ENCODE results near the gene ELMOD3.

DNA sequence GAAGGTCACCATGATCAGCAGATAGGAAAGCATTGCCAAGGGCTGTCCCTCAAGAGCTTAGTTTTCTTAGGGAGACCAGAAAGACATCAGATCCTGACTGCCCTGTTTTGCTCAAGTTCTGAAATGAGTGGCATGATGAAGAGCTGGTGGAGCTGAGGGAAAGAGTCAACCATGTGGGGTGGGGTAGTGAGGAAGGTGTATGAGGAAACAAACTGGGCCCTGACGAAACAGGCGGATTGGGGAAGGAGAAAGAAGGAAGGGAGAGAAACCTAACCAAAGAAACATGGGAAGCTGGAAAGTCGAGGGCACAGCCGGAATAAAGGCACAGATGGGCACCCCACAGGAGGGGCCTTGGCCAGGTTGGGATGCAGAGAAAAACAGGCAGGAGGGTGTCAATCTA lies 34.8 kb upstream of the ELMOD3 start:
- TF ChIP-seq, protein P1, sequence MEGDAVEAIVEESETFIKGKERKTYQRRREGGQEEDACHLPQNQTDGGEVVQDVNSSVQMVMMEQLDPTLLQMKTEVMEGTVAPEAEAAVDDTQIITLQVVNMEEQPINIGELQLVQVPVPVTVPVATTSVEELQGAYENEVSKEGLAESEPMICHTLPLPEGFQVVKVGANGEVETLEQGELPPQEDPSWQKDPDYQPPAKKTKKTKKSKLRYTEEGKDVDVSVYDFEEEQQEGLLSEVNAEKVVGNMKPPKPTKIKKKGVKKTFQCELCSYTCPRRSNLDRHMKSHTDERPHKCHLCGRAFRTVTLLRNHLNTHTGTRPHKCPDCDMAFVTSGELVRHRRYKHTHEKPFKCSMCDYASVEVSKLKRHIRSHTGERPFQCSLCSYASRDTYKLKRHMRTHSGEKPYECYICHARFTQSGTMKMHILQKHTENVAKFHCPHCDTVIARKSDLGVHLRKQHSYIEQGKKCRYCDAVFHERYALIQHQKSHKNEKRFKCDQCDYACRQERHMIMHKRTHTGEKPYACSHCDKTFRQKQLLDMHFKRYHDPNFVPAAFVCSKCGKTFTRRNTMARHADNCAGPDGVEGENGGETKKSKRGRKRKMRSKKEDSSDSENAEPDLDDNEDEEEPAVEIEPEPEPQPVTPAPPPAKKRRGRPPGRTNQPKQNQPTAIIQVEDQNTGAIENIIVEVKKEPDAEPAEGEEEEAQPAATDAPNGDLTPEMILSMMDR (IDR thresholded peaks at IDR 0.05) = no peak
- TF ChIP-seq POLR2AphosphoS5 (IDR thresholded peaks at IDR 0.05) (no peak), POLR2A (IDR thresholded peaks at IDR 0.05) (no peak)
